K562 (cell line): ENCODE data around the gene VDR. TPM values are rescaled to one million over a fixed set of nuclear protein-coding genes. Genes with fewer than 3 reads are reported as not detected.
A peak's percentile ranks its signal among the peaks of the same experiment; 100 is the strongest.

Experiments
- ATAC-seq: fragments of 200-7000 bp; cut with Tn5 transposase; 3 replicates; pipeline ENCODE4 v1.9.1; 2020; ENCODE audit warnings: moderate library complexity
- BruUV-seq: library from RNA; stranded (reverse); fragments of 400-500 nt; replicated peaks from 2 replicates; lab custom pipeline; 2021; lab: Mats Ljungman, UMichigan
- CTCF ChIA-PET: fragments of 300-600 bp; formaldehyde crosslinking; extraction: SDS; loops from one replicate; lab custom pipeline; 2021; ENCODE audit warnings: low intra/inter-chr PET ratio; lab: Yijun Ruan, JAX
- POLR2A ChIA-PET: fragments of 300-600, 350-650 bp; sonication (Branson Sonifier 250); formaldehyde crosslinking; extraction: SDS; loops from one replicate; lab custom pipeline; 2021; ENCODE audit warnings: antibody characterized with exemption, inconsistent platforms; lab: Yijun Ruan, JAX
- DNase-seq, 4 experiments: peaks; one replicate each; pipeline versions ENCODE4 v3.0.0 to v3.0.0-alpha.2; 2011 to 2018; ENCODE audit warnings: low spot score in 3 of 4, mixed read lengths in 3 of 4; ENCODE audit errors: extremely low read depth in 1 of 4
- FAIRE-seq: peaks from 2 replicates; lab custom pipeline; 2011; peaks lifted over from hg19 to GRCh38; lab: Jason Lieb, UNC
- H2AFZ ChIP-seq: 2 replicates; pipeline ENCODE4 v1.6.0; 2011; ENCODE audit warnings: low read depth, low read length, control low read depth, inconsistent platforms
- H3K27ac ChIP-seq: fragments of 200-600 bp; 3 replicates; pipeline ENCODE4 v1.8.0; 2011; ENCODE audit warnings: low read depth, mild to moderate bottlenecking, control low read depth, inconsistent platforms, low read length, moderate library complexity, mixed read lengths; ENCODE audit errors: extremely low read depth
- H3K27me3 ChIP-seq, 2 experiments: fragments of 300-600 bp in 1 of 2; 2 replicates in 1 of 2; 3 replicates in 1 of 2; pipeline versions ENCODE4 v1.6.0 to v1.8.0; 2011; ENCODE audit warnings: inconsistent platforms in 2 of 2, low read length in 2 of 2, mild to moderate bottlenecking in 1 of 2, mixed read lengths in 1 of 2, moderate library complexity in 1 of 2; ENCODE audit not compliant: control insufficient read depth in 2 of 2, insufficient read depth in 2 of 2
- H3K36me3 ChIP-seq: fragments of 300-600 bp; 3 replicates; pipeline ENCODE4 v1.8.0; 2011; ENCODE audit warnings: mild to moderate bottlenecking, low read length, inconsistent platforms; ENCODE audit not compliant: control insufficient read depth, insufficient read depth
- H3K4me1 ChIP-seq, 2 experiments: fragments of 200-600 bp in 1 of 2; replicated peaks in 1 of 2; 2 replicates in 1 of 2; 3 replicates in 1 of 2; pipeline versions ENCODE4 v1.5.1 to v1.8.0; 2011; ENCODE audit warnings: inconsistent platforms in 2 of 2, low read length in 2 of 2, mild to moderate bottlenecking in 1 of 2, mixed read lengths in 1 of 2, moderate library complexity in 1 of 2; ENCODE audit not compliant: control insufficient read depth in 2 of 2, insufficient read depth in 2 of 2
- H3K4me2 ChIP-seq: 2 replicates; pipeline ENCODE4 v1.6.1; 2011; ENCODE audit warnings: low read length, control low read depth, inconsistent platforms, mixed read lengths; ENCODE audit not compliant: insufficient read depth
- H3K4me3 ChIP-seq: fragments of 200-600 bp; sonication (generic), shearing (Covaris generic); 2 replicates; pipeline ENCODE4 v1.5.1; 2016; ENCODE audit warnings: control low read depth, inconsistent platforms
- H3K79me2 ChIP-seq: fragments of 200-600 bp; 3 replicates; pipeline ENCODE4 v1.8.0; 2011; ENCODE audit warnings: low read length, inconsistent platforms; ENCODE audit not compliant: control insufficient read depth, insufficient read depth
- H3K9ac ChIP-seq, 2 experiments: 2 replicates each; pipeline versions ENCODE4 v1.6.0 to v1.6.1; 2011; ENCODE audit warnings: low read depth in 2 of 2, low read length in 2 of 2, control low read depth in 1 of 2, inconsistent platforms in 1 of 2, mild to moderate bottlenecking in 1 of 2, mixed read lengths in 1 of 2; ENCODE audit not compliant: insufficient read depth in 1 of 2
- H3K9me1 ChIP-seq: one replicate; pipeline ENCODE4 v1.6.0; 2011; ENCODE audit warnings: inconsistent platforms, mild to moderate bottlenecking, low read length, moderate library complexity; ENCODE audit not compliant: control insufficient read depth, insufficient read depth
- H3K9me3 ChIP-seq: replicated peaks from 2 replicates; pipeline ENCODE4 v1.5.1; 2011; ENCODE audit warnings: low read depth, low read length, inconsistent platforms; ENCODE audit not compliant: control insufficient read depth, insufficient read depth
- H4K20me1 ChIP-seq: replicated peaks from 2 replicates; pipeline ENCODE4 v1.6.1; 2011; ENCODE audit warnings: low read length, inconsistent platforms, mixed read lengths; ENCODE audit not compliant: control insufficient read depth, insufficient read depth
- EHMT2 ChIP-seq: fragments of 450-650 bp; IDR thresholded peaks from 2 replicates; pipeline ENCODE4 v1.6.1; 2018; ENCODE audit warnings: antibody characterized with exemption
- GTF2A2 ChIP-seq: IDR thresholded peaks from 2 replicates; pipeline ENCODE4 v1.6.1; 2016; ENCODE audit warnings: mild to moderate bottlenecking, missing genetic modification characterization, missing compliant biosample characterization
- HIVEP1 ChIP-seq: fragments of 250-450 bp; sonication (Bioruptor Pico); IDR thresholded peaks from 2 replicates; pipeline ENCODE4 v1.4.0; 2020; ENCODE audit warnings: mild to moderate bottlenecking
- ZBED1 ChIP-seq: IDR thresholded peaks from 2 replicates; pipeline ENCODE4 v1.6.1; 2014
- ZNF316 ChIP-seq: fragments of 450-650 bp; IDR thresholded peaks from 2 replicates; pipeline ENCODE4 v1.6.1; 2016
- WGBS: fragments of 100-300 bp; shearing (Covaris generic); methylation state at CpG from one replicate; pipeline ENCODE4 v1.1.6; 2016; ENCODE audit warnings: low coverage, mixed read lengths; ENCODE audit not compliant: insufficient coverage; ENCODE audit errors: missing lambda C conversion rate; 5-methylcytosine and 5-hydroxymethylcytosine counted together
- in situ Hi-C: fragments of 300-500 bp; cut with MboI; formaldehyde crosslinking; loops from 4 replicates; pipeline ENCODE4 v1.15.0; 2018; ENCODE audit warnings: inconsistent platforms, mixed read lengths
- intact Hi-C: fragments of 100-400 bp; cut with micrococcal nuclease; formaldehyde crosslinking; loops from 2 replicates; pipeline ENCODE4 v1.14.2; 2022
- polyA plus RNA-seq, 8 experiments: library from polyadenylated mRNA; depleted of rRNA in 4 of 8; stranded (reverse) in 5 of 8; unstranded in 3 of 8; fragments of >200 nt; fragmentation: Nextera tagmentation in 2 of 8; fragmentation: Illumina TruSeq in 1 of 8; extraction: Ambion mirVana in 2 of 8; extraction: Trizol in 1 of 8; gene quantifications; 2 replicates each; pipeline versions ENCODE4 v1.2.1 to v1.2.3, GENCODE V29; 2011 to 2014; ENCODE audit warnings: inconsistent platforms in 1 of 8, missing spikeins in 1 of 8
- total RNA-seq, 7 experiments: library from RNA; depleted of rRNA in 6 of 7; stranded (reverse); fragments of >200 nt in 6 of 7; fragmentation: Illumina TruSeq in 2 of 7; extraction: Trizol in 2 of 7; gene quantifications; 2 replicates each; pipeline versions ENCODE4 v1.2.1 to v1.2.3, GENCODE V29; 2011 to 2021; ENCODE audit warnings: low replicate concordance in 1 of 7
- TF ChIP-seq, protein P1 (sequence below): fragments of 450-650 bp; IDR thresholded peaks from 2 replicates; pipeline ENCODE4 v1.7.0; 2016; ENCODE audit warnings: borderline replicate concordance
- TF ChIP-seq, protein P2 (sequence below): fragments of 250-450 bp; sonication (Bioruptor Pico); IDR thresholded peaks from 2 replicates; pipeline ENCODE4 v1.4.0; 2020

VDR gene
- total and polyA plus RNA-seq, 9 of the 15 experiments (the other 6 are each of a cell fraction or from before 2014, with no cell fraction given), result 0.61 to 4.8 (median 2.0) TPM

DNA sequence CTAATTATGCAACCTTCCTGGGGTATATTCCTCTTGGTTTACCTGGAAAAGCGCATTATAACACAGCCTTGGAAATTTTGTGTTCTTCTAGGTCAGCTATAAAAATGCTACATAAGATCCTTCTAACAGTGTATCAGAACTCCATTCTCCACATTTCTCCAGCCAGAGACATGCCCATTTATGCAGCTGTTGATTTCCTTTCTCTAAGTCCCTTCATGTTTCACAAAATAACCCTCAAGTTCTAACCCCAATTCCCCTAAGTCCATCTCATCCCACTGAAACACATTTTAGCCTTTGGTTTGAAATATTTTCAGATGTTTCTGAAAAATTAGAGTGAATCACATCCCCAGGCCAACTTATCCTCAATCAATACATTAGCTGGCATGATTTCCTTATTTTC is 64.2 kb downstream of the VDR start (continued):
- TF ChIP-seq, protein P1, sequence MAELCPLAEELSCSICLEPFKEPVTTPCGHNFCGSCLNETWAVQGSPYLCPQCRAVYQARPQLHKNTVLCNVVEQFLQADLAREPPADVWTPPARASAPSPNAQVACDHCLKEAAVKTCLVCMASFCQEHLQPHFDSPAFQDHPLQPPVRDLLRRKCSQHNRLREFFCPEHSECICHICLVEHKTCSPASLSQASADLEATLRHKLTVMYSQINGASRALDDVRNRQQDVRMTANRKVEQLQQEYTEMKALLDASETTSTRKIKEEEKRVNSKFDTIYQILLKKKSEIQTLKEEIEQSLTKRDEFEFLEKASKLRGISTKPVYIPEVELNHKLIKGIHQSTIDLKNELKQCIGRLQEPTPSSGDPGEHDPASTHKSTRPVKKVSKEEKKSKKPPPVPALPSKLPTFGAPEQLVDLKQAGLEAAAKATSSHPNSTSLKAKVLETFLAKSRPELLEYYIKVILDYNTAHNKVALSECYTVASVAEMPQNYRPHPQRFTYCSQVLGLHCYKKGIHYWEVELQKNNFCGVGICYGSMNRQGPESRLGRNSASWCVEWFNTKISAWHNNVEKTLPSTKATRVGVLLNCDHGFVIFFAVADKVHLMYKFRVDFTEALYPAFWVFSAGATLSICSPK, result no peak
- TF ChIP-seq ZNF316 (no peak), EHMT2 (no peak)

DNA sequence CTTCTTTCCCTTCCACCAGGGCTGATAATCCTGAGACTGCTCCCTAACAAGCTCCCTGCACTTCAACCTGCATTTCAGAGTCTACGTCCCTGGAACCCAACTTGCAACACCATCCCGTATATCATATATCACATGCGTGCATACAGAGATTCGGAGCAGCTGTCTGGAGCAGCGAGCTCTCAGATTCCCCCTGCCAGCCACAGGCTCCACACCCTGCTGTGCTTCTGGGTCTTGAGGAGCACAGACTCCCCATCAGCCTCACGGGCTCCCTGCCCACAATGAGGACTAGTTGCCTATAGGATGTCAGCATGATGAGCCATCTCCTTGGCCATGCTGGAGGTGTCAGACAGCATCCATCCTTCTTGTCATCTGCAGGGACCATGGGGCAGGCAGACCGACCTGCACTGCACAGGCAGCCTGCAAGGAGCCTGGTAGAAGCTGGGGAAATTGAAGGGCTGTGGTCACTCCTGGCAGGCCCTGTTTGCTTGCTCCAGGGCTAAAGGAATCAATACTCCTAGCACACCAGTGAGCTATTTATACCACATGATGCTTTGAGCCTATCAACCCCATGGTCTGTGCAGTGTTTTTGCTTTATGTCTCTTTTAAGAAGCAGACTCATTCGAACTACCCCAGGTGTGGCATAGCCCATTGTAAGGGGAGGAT is 65.4 kb downstream of the VDR start:
- Histone ChIP-seq H4K20me1 (no peaks in the 10 kb centered on the region), H3K27me3 (peaks cover 0 to 6% of the 10 kb centered on the region in 2 experiments; a peak in 1 of 5 replicates), H3K9ac (no peak overlapping the region), H3K27ac (no peak overlapping the region), H3K4me2 (no peak overlapping the region), H2AFZ (no peak overlapping the region), H3K36me3 (no peaks in the 10 kb centered on the region), H3K4me3 (no peak overlapping the region), H3K9me1 (peaks cover 4% of the 10 kb centered on the region), H3K4me1 (peaks cover 22 to 37% of the 10 kb centered on the region in 2 experiments), H3K9me3 (no peaks in the 10 kb centered on the region), H3K79me2 (no peaks in the 10 kb centered on the region)
- POLR2A ChIA-PET, result interaction anchor here (0.5 to 2.2 kb wide), 12 partner anchors 9 to 359 kb away, joined by 3 to 7 read pairs (median 3); no protein-coding TSS in a partner anchor
- no peak for DNase-seq
- CTCF ChIA-PET, result interaction anchor here (0.9 to 4.0 kb wide), 7 partner anchors 19 to 125 kb away, joined by 3 to 59 read pairs (median 5); no protein-coding TSS in a partner anchor
- BruUV-seq, result no TSS peak
- in situ Hi-C loops, result loop anchor here (5.0 kb wide), 2 partner anchors 52 to 127 kb away; no protein-coding TSS in a partner anchor
- 38% methylated on average over 8 of the region's 8 CpGs for WGBS
- ATAC-seq, result no peak
- intact Hi-C loops, result loop anchor here (2.0 to 5.0 kb wide), 4 partner anchors 42 to 325 kb away; no protein-coding TSS in a partner anchor
- FAIRE-seq, result no peak
- TF ChIP-seq, protein P2, sequence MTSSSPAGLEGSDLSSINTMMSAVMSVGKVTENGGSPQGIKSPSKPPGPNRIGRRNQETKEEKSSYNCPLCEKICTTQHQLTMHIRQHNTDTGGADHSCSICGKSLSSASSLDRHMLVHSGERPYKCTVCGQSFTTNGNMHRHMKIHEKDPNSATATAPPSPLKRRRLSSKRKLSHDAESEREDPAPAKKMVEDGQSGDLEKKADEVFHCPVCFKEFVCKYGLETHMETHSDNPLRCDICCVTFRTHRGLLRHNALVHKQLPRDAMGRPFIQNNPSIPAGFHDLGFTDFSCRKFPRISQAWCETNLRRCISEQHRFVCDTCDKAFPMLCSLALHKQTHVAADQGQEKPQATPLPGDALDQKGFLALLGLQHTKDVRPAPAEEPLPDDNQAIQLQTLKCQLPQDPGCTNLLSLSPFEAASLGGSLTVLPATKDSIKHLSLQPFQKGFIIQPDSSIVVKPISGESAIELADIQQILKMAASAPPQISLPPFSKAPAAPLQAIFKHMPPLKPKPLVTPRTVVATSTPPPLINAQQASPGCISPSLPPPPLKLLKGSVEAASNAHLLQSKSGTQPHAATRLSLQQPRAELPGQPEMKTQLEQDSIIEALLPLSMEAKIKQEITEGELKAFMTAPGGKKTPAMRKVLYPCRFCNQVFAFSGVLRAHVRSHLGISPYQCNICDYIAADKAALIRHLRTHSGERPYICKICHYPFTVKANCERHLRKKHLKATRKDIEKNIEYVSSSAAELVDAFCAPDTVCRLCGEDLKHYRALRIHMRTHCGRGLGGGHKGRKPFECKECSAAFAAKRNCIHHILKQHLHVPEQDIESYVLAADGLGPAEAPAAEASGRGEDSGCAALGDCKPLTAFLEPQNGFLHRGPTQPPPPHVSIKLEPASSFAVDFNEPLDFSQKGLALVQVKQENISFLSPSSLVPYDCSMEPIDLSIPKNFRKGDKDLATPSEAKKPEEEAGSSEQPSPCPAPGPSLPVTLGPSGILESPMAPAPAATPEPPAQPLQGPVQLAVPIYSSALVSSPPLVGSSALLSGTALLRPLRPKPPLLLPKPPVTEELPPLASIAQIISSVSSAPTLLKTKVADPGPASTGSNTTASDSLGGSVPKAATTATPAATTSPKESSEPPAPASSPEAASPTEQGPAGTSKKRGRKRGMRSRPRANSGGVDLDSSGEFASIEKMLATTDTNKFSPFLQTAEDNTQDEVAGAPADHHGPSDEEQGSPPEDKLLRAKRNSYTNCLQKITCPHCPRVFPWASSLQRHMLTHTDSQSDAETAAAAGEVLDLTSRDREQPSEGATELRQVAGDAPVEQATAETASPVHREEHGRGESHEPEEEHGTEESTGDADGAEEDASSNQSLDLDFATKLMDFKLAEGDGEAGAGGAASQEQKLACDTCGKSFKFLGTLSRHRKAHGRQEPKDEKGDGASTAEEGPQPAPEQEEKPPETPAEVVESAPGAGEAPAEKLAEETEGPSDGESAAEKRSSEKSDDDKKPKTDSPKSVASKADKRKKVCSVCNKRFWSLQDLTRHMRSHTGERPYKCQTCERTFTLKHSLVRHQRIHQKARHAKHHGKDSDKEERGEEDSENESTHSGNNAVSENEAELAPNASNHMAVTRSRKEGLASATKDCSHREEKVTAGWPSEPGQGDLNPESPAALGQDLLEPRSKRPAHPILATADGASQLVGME (CRISPR knock-in tag), result no peak
- TF ChIP-seq GTF2A2 (tag), result no peak
- TF ChIP-seq HIVEP1 (CRISPR knock-in tag), result no peak
- 0 out of 2 replicates have a peak, but pooled peaks have one; percentile 15 for TF ChIP-seq ZBED1
